Activated effector memory CD4-positive, alpha-beta T cell treated with anti-CD3 and anti-CD28 coated beads, Interleukin-2, amount 50 U/mL, for 16 hours (primary cell): ENCODE measurements around the gene USP21.

ENCODE experiments used
- DNase-seq: peaks from one replicate; pipeline ENCODE4 v3.0.0-alpha.2; 2020

USP21 gene

DNA sequence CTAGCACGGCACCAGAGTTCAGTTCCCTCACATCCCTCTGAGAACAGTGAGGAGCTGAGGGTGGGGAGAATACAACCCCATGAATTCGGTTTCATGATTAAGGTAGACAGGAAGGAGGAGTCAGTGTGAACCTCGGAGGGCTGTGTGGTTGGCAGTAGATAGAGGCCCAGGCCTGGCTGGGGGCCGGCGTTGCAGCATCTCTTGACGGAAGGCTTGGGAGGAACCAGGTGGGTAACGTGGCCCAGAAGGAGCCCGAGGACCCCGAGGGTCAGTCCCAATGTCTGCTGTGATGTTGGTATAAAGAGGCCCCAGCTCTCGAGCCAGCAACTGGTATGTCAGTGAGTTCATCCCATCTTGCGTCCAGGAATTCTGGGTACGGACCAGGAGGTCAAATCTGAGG is 12.4 kb downstream of the USP21 start:
- DNase-seq: no peak

DNA sequence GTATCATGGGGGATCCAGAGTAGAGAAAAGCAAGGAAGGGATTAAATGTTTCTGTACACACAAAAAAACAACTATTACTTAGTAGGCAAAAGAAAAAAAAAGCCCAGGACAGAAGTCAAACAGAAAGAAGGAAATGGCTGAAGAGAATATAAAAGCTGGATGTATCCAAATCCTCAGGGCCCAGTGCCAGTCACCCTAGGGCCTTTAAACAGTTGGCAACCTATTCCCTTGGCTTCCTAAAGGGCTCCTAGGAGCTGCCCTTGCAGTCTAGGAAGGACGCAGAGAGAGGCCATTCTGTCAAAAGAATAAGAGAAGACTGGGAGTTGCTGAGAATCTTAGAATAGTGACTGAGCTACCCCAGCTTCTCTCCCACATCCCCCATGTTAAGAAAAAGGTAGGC is 13.0 kb downstream of the USP21 start:
- DNase-seq: no peak

DNA sequence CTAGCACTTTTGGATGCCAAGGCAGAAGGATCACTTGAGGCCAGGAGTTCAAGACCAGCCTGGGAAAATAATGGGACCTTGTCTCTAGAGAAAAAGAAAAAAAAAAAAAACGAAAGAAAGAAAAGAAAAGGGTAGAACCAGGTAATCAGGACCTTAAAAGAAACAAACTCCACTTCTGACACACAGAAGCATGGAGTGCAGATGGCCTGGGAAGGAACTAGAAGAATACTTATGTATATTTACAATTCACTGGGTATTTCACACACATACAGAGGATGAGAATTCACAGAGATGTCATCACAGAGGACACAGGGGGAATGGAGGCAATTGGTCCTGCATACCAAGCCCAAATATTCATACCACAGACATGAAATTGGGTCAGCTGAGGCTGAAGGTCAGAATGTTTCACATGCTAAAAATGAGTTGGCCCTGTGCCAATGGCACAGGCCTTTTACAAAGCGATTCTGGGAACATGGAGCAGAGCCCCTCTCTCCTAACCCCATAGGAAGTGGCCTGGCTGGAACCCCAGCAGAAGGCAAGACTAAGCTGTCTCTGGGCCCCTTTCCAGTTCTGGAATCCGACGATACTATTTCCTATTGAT is 13.6 kb downstream of the USP21 start:
- no peak for DNase-seq

DNA sequence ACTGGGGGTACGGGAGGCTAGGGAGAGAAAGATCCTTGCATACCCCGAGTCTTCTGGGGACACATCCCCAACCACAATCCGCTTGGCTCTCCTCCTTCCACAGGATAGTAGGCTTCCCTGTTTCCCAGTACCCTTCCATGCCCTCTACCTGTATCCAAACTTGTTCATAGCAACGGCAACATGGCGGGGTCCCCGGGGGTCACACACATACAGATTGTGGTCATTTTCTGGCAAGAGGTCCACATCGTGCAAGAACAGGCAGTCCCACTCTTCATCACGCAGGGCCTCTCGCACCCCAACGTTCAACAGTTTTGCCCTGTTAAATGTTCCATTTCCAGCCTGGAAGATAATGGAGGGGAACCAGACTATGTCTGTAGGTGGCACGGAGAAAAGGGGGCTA is 14.4 kb downstream of the USP21 start:
- DNase-seq: no peak

DNA sequence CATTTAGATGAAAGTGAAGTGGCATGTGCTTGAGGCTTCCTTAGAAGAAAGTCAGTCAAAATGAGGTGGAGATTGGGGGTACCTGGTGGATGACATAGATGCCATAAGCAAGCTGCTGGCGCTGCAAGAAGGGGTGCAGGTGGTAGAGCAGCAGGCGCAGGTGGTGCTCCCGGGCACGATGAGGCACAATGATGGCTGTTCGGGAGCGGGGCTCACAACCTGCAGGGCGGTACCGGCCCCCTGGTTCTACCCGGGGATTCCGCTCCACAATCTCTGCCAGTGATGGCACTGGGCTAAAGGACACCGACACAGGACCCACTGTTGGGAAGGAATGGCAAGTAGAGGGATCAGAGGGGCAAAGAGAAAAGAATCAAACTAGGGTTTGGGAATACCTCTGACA is 15.6 kb downstream of the USP21 start:
- DNase-seq: no peak

DNA sequence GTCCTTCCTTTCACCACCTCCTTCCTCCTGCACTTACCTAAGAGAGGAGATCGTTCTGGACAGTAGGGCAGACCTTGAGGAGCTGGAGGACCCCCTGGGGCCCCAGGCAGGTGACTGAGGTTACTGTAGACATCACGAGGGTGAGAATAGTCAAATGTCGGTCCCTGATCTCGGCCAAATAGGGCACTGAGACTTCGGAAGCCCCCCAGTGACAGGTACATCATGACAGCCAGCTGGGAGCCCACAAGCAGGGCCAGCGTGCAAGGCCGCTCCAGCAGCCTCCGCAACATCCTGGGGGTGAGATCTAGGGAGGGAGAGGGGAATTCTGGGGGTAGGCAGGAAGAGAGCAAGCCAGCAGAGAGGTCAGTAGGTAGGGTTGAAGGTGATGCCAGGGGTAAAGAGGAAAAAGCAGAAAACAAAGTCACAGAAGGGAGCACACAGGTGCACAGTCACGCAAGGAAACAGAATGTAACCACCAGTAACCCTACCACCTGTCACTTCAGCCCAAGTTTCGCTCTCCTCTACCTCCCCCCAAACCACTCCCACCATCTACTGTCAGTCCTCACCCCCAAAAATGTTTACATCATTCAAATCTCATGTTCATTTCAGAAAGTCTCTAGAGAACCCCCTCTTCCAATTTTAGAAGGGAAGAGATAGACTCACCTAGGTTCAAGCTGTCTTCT is 16.6 kb downstream of the USP21 start:
- no peak for DNase-seq

DNA sequence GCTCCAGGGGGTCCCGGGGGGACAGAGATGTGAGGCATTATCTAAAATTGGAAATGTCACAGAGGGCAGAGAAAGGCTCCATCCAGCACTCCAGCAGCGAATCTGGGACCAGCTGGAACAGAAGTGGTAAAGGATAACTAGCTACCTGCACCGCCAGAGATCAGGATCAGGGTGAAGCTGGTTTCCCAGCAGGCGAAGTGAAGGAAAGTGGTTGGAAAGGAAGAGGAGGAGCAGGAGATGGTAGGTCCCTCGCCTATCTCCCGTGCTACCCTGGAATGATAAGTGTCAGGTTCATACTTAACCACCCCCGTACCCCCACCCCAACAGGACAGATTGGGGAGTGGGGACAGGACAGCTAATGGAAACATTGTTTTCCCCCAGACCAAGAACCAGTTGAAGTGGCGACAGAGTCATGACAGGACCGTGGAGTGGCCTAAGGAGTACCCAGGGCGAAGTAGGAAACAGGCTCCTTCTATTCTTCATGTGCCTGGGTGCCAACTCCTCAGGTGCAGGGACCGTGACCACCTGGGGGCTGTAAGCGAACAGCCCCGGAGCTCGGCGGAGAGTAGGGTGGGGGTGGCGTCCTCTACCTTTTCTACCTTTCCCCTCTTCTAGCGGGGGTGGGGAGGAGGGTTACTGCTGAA is 17.3 kb downstream of the USP21 start:
- no peak for DNase-seq

DNA sequence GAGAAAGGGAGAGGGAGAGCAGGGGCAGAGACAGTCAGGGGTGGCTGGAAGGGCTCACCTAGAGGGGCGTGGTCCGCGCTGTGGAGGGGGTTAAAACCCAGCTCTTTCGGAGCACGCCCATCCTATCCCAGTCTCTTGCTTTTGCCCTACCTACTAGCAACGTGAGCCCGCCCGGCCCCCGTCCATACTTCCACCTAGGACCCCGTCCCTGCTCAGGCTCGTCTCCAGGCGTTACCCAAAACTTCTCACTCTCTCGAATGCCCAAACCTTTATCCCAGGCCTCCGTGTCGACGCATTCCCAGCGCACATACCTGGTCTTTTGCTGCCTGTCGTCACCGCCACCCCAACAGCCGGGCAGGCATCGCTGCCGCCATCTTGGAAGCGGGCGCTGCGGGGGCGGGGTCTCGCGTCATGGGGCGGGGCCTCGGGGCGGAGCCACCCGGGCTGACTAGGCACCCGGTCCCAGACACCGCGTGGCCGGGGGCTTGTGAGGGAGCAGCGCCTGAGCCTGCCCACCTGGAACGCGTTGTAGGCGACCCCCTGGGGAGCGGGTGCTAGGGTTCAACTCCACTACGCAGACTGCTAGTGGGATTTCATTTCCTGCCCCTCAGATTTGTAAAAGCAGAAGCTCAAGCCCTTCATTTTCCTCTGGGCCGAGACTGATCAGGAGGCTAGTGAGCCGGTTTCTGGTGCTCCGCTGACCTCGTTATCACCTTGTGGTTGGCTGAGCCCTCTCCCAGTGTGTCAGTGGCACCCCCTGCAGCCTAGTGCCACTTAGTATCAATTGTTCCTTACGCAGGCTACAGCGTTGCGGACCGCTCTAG is 18.0 kb downstream of the USP21 start, which contains the start of gene B4GALT3:
Gene B4GALT3, minus strand, starts transcription at position 396 of the 824 bp plus-strand sequence. CDS start 1,447 bp downstream, outside the sequence.
- DNase-seq: peak; percentile 97

DNA sequence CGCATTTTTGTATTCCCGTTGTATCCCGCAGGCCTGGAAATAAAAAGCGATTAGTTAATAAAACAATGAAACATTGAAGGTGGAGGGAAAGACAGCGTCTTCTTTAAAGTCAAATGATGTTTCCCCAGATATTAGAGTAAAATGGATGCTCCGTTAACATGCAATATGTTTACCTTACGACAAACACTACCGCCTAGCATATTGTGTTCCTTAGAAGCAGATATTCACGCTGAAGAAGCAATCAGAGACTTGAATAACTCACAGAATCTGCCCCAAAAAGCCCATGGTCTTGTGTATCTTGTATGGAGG is 18.6 kb downstream of the USP21 start:
- DNase-seq: no peak

DNA sequence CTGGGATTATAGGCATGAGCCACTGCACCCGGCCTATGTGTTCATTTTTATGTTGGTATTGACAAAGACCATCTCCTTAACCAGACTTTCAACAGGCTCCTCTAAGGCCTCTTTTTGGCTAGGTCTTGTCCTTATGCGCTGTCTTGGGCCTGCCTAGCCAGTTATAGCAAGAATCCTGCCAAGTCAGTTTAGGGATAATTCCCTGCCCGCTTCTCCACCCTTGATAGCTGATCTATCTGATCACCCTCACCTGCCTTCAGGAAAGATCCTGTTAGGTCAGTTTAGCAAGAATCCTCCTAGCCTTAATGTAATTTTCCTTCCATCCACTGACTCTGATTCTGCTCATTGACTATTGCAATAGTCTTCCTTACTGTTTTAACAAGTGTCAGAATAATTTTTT is 20.4 kb downstream of the USP21 start:
- DNase-seq: peak; percentile 50

DNA sequence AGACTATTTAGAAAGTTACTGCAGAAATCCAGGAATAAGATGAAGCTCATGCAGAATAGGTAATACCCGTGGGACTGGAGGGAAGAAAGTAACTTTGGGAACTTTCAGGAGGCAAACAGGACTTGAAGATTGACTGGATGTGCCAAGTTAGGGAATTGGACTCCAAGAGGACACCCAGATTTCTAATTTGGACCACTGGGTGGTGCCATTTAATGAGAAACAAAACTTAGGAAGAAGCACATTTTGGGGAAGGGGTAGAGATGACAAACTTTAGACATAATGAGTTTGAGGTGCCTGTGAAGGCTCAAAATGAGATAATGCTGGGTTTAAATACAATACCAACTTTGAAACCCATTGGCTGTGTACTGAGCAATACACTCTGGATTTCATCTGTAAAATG is 21.3 kb downstream of the USP21 start:
- no peak for DNase-seq

DNA sequence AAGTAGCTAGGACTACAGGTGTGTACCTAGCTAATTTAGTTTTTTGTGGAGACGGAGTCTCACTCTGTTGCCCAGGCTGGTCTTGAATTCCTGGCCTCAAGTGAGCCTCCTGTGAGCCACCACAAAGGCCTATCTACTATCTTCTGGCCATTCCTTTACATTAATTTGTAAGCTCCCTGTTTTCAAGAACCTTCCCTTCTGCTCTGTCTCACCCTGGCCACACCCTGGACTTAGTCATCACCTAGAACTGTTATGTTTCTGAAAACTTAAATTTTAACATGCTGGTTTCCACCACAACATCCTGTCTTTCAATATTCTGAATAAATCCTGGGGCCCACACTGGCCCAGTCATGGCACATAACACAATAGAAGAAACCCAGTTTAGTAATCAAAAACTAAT is 22.9 kb downstream of the USP21 start:
- DNase-seq: peak; percentile 83

DNA sequence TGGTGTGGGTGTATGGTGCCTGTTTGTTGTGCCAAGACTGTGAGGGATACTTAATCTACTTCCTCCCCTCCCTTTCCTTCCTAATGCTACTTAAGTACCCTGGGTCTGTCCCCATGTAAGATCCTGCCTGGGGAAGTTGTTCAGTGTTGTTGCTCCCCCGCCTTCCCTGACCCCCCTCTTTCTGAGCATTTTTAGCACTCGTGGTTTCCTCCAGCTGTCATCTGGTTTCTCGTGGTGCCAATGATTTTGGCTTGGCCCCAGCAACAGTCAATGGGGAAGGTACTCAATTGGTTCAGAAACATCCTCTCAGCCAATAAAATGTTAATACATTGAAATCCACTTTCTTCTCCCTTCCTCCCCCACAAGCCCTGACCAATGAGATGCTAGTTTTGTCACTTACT is 26.0 kb downstream of the USP21 start:
- DNase-seq: peak; percentile 87

DNA sequence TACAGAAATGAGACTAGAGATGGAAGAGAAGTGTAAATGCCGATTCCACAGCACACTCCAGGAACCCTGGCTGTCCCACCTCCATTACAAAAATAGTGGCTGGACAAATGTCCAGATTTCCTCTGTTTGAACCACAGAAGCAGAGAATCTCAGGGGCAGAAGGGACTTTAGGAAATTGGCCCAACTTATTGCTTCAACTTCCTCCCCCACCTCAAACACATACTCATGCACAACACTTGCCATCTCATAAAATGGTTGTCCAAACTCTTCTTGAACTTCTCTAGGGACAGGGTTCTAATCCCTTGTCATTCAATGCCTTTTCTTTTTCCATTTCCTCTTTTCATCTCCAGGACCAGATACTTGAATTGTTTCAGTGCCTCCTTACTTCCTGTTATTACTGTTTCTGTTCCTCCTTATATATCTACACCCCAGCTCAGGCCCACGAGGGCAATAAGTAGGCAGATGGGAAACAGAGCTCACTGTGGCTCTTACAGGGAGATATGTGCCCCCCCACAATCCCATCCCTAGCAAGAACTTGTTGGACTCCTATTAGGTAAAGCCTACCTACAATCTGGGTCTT is 26.5 kb downstream of the USP21 start:
- DNase-seq: no peak

DNA sequence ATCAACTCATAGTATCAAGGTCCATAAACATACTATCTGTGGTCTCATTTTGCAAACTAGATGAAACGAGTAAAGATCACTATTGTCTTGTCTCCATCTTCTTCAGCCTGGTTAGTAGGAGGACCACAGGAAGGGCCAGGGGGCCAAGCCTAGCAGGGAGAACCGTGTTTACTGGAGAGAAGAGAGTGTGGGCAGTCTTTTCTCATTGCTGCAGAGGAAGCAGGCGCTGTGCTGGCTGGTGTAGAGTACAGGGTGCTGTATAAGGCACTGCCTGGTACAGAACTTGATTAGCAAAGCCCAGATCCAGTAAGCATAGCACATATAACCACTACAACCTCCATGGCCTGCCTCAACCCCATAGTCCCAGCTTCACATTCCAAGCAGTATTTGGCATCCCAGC is 28.0 kb downstream of the USP21 start:
- DNase-seq: no peak

DNA sequence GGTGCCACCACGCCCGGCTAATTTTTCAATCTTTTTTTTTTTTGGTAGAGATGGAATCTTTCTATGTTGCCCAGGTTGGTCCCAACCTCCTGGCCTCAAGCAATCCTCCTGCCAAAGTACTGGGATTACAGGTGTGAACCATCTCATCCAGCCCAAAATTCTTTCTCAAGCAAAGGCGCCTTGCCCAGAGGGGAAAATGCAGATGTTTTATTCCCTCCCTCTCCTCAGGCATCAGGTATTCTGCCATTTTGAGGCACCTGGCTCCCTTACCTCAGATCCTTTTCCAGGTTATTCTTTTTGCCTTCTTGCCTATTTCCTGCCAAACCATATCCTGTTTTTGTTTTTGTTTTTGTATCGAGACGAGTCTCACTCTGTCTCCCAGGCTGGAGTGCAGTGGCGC is 29.1 kb downstream of the USP21 start:
- DNase-seq: no peak

DNA sequence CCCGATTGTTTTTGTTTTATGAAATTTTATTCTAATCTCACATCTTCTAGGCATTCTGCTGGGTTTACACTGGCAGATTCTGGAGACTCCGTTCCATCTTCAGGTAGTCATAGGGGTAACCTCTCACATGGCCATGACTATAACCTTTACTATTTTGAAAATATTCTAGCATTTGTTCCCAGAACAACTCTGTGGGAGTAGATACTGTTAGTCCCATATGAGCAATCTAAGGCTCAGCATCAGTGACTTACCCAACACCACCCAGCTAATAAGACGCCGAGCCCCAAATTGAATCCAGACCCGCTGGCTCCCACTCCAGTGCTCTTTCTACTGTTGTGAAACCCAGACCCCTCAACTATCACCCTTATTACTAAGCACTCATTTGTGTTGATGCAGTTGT is 29.7 kb downstream of the USP21 start:
- no peak for DNase-seq

DNA sequence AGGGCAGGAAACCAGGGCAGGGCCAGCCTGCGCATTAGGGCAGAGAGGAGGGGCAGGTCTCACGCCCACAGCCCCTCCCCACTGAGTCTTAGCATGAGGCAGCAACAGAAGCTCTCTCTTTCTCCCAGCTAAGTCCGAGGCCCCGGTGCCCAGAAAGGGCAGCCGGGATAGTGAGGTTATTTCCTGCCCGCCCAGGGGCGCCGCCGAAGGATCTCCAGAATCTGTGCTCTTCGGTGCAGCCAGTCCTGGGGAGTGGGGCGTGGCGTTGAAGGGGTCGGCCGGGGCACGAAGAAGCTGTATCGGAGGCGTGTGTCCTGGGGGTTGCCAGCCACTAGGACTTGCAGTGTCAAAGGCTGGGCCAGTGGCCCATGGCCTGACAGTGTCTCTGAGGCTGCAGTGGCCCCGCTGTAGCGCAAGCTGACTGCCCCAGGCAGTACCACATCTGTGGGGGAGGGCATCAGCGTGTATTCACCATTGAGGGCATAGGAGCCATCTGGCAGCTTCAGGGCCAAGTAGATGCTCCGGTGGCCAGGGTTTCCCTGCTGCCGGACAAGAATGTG is 31.7 kb downstream of the USP21 start:
- DNase-seq: no peak

DNA sequence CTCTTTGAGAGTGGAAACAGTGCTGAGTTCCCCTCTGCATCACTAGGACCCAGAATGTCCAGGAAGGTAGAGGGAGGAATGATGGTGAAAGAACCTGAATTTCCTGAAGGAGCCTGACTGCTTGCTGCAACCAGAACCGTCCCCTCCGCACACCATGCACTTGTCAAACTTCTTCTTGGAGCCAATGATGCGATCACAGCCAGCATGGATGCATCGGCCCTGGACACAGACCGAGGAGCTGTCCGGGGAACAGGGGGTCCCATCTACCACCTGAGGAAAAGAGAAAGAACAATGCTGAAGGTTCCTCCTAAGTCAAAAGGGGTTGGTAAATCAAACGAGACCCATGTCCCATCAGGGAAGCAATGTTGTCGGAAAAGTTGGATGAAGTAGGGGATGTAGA is 32.7 kb downstream of the USP21 start:
- DNase-seq: no peak

DNA sequence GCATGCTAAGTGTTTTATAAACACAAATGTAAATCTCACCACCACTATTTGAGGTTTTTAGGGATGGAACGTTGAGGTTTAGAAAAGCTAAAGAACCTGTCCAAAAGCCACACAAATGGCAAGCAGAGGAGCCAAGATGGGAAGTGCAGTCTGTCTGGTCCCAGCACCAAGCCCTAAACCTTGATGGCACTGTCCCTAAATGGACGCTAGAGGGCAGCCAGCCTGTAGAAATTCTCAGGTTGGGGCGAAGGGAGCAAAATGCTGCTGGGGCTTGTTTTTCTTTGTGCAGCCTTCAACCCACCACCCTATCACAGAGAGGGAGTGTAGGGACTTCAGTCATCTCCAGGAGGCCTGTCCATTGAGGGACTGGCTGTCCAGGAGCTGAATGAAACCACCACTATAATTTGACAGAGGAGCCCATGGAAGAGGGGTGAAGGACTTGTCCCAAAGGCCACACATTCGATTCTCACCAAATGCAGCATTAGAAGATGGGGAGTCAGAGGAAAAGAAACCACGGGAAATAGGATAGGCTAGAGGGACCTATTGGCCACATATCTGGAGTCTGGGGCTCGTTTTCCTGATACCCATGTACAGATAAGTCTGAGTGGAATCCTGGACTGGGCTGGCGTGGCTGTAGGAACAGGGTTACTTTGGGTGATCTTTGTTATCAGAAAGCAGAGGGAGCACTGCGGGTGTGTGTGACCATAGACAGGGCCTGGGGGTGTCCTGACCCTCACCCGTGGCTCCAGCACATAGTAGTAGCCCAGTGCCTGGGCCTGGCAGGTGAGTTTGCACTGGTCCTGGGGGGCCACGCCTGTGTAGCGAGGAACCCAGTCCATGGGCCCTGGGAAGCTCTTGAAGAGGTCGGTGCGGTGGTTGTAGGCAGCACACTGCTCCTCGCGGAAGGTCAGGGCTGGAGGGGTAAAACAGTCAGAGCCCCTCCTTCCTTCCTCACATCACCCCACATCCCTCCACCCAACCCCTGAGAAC is 33.5 kb downstream of the USP21 start:
- DNase-seq: peak; percentile 87

DNA sequence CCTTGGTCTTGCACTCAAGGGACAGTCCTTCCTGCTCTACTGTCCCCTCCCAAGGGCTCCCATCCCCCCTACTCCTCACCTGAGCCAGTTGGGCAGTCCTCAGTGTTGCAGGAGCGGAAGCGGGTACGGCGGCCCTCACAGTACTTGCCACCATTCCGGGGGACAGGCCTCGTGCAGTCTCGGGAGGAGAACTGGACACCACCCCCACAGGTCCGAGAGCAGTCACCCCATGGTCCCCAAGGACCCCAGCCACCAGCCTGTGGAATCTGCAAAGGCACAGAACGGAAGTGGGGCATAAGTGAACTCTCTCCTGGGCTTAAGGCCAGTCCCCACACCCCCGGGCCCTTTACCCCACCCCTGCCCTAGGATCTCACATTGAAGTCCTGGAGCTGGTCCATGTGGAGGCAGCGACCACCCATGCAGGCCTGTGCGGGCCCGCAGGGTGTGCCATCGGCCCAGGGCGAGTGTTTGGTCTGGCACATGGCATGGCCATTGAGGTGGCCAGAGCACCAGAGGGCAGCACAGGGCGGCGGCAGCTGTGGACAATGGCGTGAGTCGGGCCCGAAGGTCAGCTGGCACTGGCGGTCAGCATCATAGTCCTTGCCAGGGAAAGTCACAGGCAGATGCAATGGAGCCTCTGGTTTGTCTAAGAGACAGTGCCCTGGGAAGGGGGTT is 34.4 kb downstream of the USP21 start:
- DNase-seq: no peak
